Measurements from ENCODE around the gene LRRC4.

- TF ChIP-seq CTCF (IDR thresholded peaks at IDR 0.05; ENCODE audit: extremely low read depth in 1 of 2, insufficient read depth in 1 of 2, low read depth in 1 of 2, low read length in 2 of 2) (no peak), POLR2A (IDR thresholded peaks at IDR 0.05; ENCODE audit: low read depth, low read length) (no peak), POLR2AphosphoS5 (IDR thresholded peaks at IDR 0.05; ENCODE audit: insufficient read depth, low read depth, low read length) (no peak), FOS (IDR thresholded peaks at IDR 0.05; ENCODE audit: borderline replicate concordance, insufficient read depth, low read length) (no peak), GATA2 (IDR thresholded peaks at IDR 0.05; ENCODE audit: insufficient read depth, insufficient read length, low read depth, low read length) (no peak), EZH2 (IDR thresholded peaks at IDR 0.05; ENCODE audit: borderline replicate concordance, low read depth, low read length, severe bottlenecking) (no peak), MAX (IDR thresholded peaks at IDR 0.05; ENCODE audit: insufficient read depth, insufficient read length) (no peak)
Measured at GRCh38 chr7:127997226-127997922, 33.9 kb downstream of the LRRC4 start.
